Measurements from ENCODE around the gene GIT2. TPM values are rescaled to one million over a fixed set of nuclear protein-coding genes. Genes with fewer than 3 reads are reported as not detected.

GIT2 gene
- total and polyA plus RNA-seq, 2 of the 8 experiments (the other 6 are each of a cell fraction or from before 2014, with no cell fraction given), result 9.6 to 20.7 TPM

DNA sequence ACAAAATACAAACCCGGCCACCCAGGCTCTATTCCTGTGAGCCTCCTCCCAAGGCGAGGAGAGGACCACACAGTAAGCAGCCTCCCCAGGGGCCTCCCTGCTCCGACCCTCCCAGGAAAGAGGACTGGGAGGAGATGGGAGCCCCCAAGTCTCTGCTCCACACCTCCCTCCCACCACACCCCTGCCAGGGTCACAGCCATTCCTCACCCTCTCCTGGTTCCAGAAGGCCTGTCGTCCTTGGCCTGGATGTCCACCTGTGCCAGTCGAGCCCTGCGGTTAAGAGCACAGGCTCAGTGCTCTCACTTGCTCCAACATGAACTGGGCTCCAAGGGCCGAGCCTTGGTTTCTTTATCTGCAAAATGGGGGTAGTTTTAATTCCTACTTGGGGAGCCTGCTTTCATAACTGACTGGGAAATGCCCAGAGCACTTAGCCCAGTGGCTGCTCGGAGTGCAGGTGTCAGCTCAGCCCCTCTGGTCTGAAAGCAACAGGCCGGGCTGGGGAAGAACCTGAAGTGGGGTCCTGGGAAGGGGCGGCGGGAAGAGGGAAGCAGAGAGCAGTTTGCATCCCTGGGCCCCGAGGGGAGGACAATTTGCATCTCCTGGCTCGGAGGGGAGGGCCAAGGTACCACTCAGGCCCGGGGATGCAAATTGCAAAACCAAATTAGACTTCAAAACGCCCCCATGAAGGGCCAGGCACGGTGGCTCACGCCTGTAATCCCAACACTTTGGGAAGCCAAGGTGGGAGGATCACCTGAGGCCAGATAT is 72.5 kb downstream of the GIT2 start (continued):
- TF ChIP-seq, protein P1, sequence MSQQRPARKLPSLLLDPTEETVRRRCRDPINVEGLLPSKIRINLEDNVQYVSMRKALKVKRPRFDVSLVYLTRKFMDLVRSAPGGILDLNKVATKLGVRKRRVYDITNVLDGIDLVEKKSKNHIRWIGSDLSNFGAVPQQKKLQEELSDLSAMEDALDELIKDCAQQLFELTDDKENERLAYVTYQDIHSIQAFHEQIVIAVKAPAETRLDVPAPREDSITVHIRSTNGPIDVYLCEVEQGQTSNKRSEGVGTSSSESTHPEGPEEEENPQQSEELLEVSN (IDR thresholded peaks at IDR 0.05), result no peak
- TF ChIP-seq FOSL1 (IDR thresholded peaks at IDR 0.05; ENCODE audit: insufficient read depth, low read depth, low read length) (no peak), SP2 (IDR thresholded peaks at IDR 0.05; ENCODE audit: low read length) (no peak), GTF2F1 (IDR thresholded peaks at IDR 0.05; ENCODE audit: borderline replicate concordance, low read depth, low read length) (no peak), CTBP2 (IDR thresholded peaks at IDR 0.05; ENCODE audit: borderline replicate concordance, insufficient read depth, insufficient read length, low read length) (no peak), ZNF274 (IDR thresholded peaks at IDR 0.05; ENCODE audit: borderline replicate concordance, extremely low read depth, low read length) (no peak), CHD1 (IDR thresholded peaks at IDR 0.05; ENCODE audit: low read depth, low read length) (no peak), EGR1 (IDR thresholded peaks at IDR 0.05; ENCODE audit: borderline replicate concordance, low read depth, low read length) (no peak), HDAC6 (IDR thresholded peaks at IDR 0.05; ENCODE audit: low read depth, low read length) (no peak)
